GM23248 (cell line): ENCODE data around the gene KRT15.

Source experiments
- EZH2 ChIP-seq: fragments of 200-600 bp; sonication (generic); IDR thresholded peaks from 2 replicates; pipeline ENCODE4 v1.6.1; 2018; ENCODE audit warnings: antibody characterized with exemption, mild to moderate bottlenecking; ENCODE audit not compliant: insufficient read depth, poor library complexity, severe bottlenecking
- EZH2phosphoT487 ChIP-seq: fragments of 200-600 bp; sonication (generic); IDR thresholded peaks from 2 replicates; pipeline ENCODE4 v1.6.1; 2018; ENCODE audit warnings: antibody characterized with exemption, moderate library complexity, mild to moderate bottlenecking, low read depth; ENCODE audit not compliant: insufficient read depth

DNA sequence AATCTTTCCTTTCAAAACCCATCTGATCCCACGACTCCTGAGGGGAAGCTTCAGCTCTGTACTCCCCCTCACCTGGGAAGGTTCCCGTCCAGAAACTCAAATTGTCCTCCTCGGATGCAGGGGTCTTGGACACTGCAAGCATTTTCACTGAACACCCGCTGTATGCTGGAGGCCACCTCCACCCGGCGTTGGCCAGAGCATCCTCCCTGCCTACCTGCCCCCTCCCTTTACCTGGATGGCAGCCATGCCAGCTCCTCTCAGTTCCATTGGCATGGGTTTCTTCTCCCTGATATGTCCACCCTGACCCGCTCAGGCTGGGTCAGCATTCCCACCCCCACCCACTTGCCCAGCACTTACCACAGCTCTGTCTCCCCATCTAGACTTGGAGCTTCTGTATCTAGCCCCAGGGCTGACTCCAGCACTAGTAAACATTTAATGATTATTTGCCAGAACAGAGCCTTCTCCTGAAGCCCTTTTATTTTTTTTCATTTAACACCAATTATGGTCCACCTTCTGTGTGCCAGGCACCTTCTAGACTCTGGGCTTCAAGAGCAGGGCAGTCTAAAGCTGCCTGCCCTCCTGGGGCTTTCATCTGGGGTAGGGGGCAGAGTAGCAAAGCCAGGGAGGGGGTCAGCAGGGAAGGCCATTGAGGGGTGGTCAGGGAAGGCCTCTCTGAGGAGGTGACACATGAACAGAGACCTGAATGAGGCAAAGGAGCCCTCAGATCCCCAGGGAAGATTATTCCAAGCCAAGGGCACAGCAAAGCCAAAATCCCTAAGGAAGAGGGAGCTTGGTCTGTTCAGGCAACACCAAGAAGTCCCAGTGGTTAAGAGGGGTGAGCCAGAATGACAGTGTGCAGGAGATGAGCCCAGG, 18.3 kb upstream of the KRT15 start:
- TF ChIP-seq EZH2 (no peak), EZH2phosphoT487 (no peak)
